Nephron (organoid): ENCODE measurements around the gene FLACC1.

Experiments used
- H3K27ac Mint-ChIP-seq, 3 experiments: 2 replicates each; pipeline ENCODE4 v1.8.0; 2020; ENCODE audit warnings: mixed read lengths in 3 of 3, mild to moderate bottlenecking in 2 of 3, moderate library complexity in 1 of 3
- H3K27me3 Mint-ChIP-seq: 2 replicates; pipeline ENCODE4 v1.8.0; 2021; ENCODE audit warnings: low read depth, mild to moderate bottlenecking, moderate library complexity, mixed read lengths
- H3K36me3 Mint-ChIP-seq: 2 replicates; pipeline ENCODE4 v1.8.0; 2020; ENCODE audit warnings: low read depth, mixed read lengths
- H3K4me1 Mint-ChIP-seq: 2 replicates; pipeline ENCODE4 v1.8.0; 2020; ENCODE audit warnings: mixed read lengths
- H3K4me3 Mint-ChIP-seq, 3 experiments: 2 replicates each; pipeline ENCODE4 v1.8.0; 2020; ENCODE audit warnings: mild to moderate bottlenecking in 3 of 3, mixed read lengths in 3 of 3, moderate library complexity in 2 of 3
- H3K9me3 Mint-ChIP-seq: 2 replicates; pipeline ENCODE4 v1.8.0; 2020; ENCODE audit warnings: mixed read lengths
- TF ChIP-seq, protein P1 (sequence below), 3 experiments: fragments of 200-600 bp; sonication (generic); IDR thresholded peaks; one replicate each; pipeline ENCODE4 v1.5.0; 2021; ENCODE audit warnings: antibody characterized with exemption in 3 of 3; ENCODE audit not compliant: unreplicated experiment in 3 of 3

Gene FLACC1

DNA sequence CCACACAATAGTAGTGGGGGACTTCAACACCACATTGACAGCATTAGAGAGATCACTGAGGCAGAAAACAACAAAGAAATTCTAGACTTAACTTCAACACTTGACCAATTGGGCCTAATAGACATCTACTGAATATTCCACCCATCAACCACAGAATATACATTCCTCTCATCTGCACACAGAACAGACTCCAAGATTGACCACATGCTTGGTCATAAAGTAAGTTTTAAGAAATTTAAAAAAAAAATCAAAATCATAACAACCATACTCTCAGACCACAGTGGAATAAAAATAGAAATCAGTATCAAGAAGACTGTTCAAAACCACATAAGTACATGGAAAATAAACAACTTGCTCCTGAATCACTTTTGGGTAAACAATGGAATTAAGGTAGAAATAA is 9.0 kb upstream of the FLACC1 start:
- Mint-ChIP-seq H3K36me3 (peaks cover 79% of the 10 kb centered on the region), H3K27me3 (no peaks in the 10 kb centered on the region), H3K4me1 (no peaks in the 10 kb centered on the region), H3K27ac (no peak overlapping the region), H3K9me3 (peaks cover 46% of the 10 kb centered on the region), H3K4me3 (no peak overlapping the region)
- TF ChIP-seq, protein P1, sequence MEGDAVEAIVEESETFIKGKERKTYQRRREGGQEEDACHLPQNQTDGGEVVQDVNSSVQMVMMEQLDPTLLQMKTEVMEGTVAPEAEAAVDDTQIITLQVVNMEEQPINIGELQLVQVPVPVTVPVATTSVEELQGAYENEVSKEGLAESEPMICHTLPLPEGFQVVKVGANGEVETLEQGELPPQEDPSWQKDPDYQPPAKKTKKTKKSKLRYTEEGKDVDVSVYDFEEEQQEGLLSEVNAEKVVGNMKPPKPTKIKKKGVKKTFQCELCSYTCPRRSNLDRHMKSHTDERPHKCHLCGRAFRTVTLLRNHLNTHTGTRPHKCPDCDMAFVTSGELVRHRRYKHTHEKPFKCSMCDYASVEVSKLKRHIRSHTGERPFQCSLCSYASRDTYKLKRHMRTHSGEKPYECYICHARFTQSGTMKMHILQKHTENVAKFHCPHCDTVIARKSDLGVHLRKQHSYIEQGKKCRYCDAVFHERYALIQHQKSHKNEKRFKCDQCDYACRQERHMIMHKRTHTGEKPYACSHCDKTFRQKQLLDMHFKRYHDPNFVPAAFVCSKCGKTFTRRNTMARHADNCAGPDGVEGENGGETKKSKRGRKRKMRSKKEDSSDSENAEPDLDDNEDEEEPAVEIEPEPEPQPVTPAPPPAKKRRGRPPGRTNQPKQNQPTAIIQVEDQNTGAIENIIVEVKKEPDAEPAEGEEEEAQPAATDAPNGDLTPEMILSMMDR (IDR thresholded peaks at IDR 0.05; ENCODE audit: unreplicated experiment in 3 of 3): no peak

DNA sequence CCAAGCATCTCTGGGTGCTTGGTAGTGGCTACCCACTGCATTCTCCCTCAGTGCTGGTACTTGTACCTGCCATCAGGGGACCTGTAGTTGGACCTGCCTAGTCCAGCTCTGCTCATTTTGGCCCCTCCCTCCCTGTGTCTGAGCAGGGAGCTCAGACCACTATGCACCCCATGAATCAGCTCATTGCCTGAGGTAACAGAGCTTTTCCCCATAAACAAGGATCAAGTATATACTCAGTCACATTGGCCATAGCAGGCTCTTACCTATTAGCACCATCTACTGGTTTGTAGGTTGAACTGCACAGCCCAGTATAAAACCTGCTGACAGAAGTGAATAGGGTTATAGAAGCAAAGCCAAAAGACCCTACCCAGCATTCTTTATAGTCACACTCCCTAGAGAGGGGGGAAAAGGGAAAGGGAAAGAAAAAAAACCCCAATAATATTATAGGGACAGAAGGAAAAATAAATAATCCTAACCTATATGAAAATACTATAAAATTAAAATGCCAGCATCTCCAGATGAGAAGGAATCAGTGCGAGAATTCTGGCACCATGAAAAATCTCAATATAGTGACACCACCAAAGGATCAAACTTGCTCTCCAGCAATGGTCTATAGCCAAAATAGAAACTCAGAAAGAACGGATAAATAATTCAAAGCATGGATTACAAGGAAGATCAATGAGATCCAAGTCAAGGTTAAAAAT is 6.9 kb upstream of the FLACC1 start:
- H3K4me1 Mint-ChIP-seq: no peaks in the 10 kb centered on the region
- H3K27ac Mint-ChIP-seq: no peak overlapping the region
- H3K9me3 Mint-ChIP-seq: peaks cover 40% of the 10 kb centered on the region
- TF ChIP-seq, protein P1 (IDR thresholded peaks at IDR 0.05; ENCODE audit: unreplicated experiment in 3 of 3): peak; percentile 46 to 64 (median 58)
- H3K4me3 Mint-ChIP-seq: no peak overlapping the region
- H3K36me3 Mint-ChIP-seq: peaks cover 65% of the 10 kb centered on the region
- H3K27me3 Mint-ChIP-seq: no peaks in the 10 kb centered on the region

DNA sequence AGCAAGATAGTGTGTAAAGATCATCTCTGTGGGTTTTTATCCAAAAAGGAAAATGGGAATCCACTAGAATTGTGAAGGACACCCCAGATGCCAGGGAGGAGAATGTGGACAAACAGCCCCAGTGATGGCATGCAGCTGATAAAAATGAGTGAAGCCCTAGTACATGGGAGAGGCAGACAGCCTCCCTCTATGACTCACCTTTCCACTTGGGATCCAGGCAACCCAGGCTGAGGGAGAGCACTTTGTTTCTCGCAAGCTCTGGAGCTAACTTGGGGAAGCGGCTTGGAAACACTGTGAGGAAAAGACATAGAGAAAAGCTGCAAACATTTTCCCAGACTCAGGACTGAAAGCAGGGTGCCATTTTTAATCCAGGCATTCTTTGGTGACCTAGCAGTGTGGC is 5.3 kb upstream of the FLACC1 start:
- Mint-ChIP-seq H3K27me3 (no peaks in the 10 kb centered on the region), H3K4me1 (no peaks in the 10 kb centered on the region), H3K36me3 (peaks cover 54% of the 10 kb centered on the region), H3K9me3 (peaks cover 27% of the 10 kb centered on the region), H3K27ac (no peak overlapping the region), H3K4me3 (no peak overlapping the region)
- TF ChIP-seq, protein P1 (IDR thresholded peaks at IDR 0.05; ENCODE audit: unreplicated experiment in 3 of 3): no peak

DNA sequence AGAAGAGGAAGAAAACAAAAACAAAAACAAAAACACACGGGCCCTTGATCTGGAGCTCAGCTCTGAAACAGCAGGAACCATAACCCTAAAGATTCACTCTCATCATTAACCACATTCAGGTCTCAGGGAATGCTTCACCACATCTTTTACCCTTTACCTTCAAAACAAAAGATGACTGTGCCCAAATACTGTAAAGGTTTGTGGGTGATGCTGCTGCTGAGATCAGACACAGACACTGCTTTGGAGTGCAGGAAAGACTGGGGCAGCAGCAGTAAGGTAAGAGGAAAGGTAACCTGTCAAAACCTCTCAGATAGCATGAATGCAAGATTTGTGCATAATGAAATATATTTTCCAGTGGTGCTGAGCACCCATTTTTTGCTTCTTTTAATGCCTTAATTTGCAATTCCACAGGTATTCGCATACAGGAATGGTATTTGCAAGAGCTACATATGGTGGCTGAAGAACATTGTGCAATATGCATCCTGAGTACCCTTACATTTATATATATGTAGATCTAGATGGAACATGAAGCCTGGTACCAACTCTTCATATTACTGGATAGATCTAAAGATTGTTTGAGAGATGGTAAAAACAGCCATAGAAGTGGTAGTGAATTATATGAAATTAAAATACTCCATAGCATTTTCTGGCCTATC is 4.1 kb upstream of the FLACC1 start:
- TF ChIP-seq, protein P1 (IDR thresholded peaks at IDR 0.05; ENCODE audit: unreplicated experiment in 3 of 3): no peak
- no peaks in the 10 kb centered on the region for H3K4me1 Mint-ChIP-seq
- peaks cover 43% of the 10 kb centered on the region for H3K36me3 Mint-ChIP-seq
- H3K4me3 Mint-ChIP-seq: no peak overlapping the region
- H3K27ac Mint-ChIP-seq: no peak overlapping the region
- H3K9me3 Mint-ChIP-seq: peaks cover 17% of the 10 kb centered on the region
- H3K27me3 Mint-ChIP-seq: no peaks in the 10 kb centered on the region

DNA sequence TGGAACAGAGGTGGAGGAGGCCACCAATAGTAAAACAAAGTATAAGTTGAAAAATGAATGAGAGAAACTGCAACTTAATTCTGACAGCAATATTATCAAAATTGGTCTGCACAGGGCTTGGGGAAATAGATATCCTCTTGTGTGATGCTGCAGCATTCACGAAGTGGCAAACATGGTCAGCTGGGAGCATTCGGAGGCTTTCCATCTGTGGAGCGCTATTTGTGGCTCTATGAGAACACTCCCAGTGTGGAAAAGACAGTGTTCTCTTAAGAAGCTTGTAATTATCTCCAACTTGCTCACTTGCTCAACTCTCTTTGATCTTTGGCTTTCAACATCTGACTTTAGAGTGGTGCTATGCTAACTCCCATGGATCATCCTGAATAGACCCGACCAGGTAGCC is 3.1 kb upstream of the FLACC1 start:
- TF ChIP-seq, protein P1 (IDR thresholded peaks at IDR 0.05; ENCODE audit: unreplicated experiment in 3 of 3): no peak

DNA sequence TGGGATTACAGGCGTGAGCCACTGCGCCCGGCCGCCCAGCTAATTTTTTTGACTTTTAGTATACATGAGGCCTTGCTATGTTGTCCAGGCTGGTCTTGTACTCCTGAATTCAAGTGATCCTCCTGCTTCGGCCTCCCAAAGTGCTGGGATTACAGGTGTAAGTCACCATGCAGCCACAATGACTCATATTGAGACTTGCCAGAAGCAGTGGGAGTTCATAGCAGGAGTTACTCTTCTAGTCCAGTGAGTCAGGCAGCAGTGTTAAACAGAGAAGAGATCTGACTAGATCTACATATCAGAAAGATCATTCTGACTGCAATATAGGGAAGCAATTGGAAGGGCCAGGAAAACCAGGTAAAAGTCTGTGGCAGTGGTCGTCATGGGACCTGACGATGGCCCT is 1.5 kb upstream of the FLACC1 start:
- H3K36me3 Mint-ChIP-seq: peaks cover 23% of the 10 kb centered on the region
- TF ChIP-seq, protein P1 (IDR thresholded peaks at IDR 0.05; ENCODE audit: unreplicated experiment in 3 of 3): no peak
- H3K4me1 Mint-ChIP-seq: no peaks in the 10 kb centered on the region
- H3K4me3 Mint-ChIP-seq: no peak overlapping the region
- no peaks in the 10 kb centered on the region for H3K27me3 Mint-ChIP-seq
- H3K27ac Mint-ChIP-seq: no peak overlapping the region
- H3K9me3 Mint-ChIP-seq: peaks cover 3% of the 10 kb centered on the region

More for the DNA sequence above, 3.1 kb upstream of the FLACC1 start:
- peaks cover 34% of the 10 kb centered on the region for H3K36me3 Mint-ChIP-seq
- H3K9me3 Mint-ChIP-seq: peaks cover 11% of the 10 kb centered on the region
- no peak overlapping the region for H3K4me3 Mint-ChIP-seq
- H3K27ac Mint-ChIP-seq: no peak overlapping the region
- no peaks in the 10 kb centered on the region for H3K4me1 Mint-ChIP-seq
- H3K27me3 Mint-ChIP-seq: no peaks in the 10 kb centered on the region
